ENCODE data around the gene MRPL21. TPM values are rescaled to one million over a fixed set of nuclear protein-coding genes. Genes with fewer than 3 reads are reported as not detected.

Gene MRPL21
- total and polyA plus RNA-seq, 9 of the 15 experiments (the other 6 are each of a cell fraction or from before 2014, with no cell fraction given): 196 to 618 (median 232) TPM

GRCh38 chr11:68948935-68949334, 45.3 kb upstream of the MRPL21 start:
- TF ChIP-seq PKNOX1 (IDR thresholded peaks at IDR 0.05) (peak; percentile 35; the same call in 1 of the 2 replicates), XRCC4 (IDR thresholded peaks at IDR 0.05; ENCODE audit: extremely low read depth, insufficient read depth, insufficient read length) (no peak), NRF1 (conservative IDR thresholded peaks at IDR 0.05 in 1 of 2, IDR thresholded peaks at IDR 0.05 in 1 of 2) (peak; percentile 86 to 87)
- in situ Hi-C loops (cut with MboI) (no loop called here), intact Hi-C loops (cut with micrococcal nuclease) (no loop called here)
- ATAC-seq (peak; percentile 49; the same call in 2 of the 3 replicates), FAIRE-seq (no peak), DNase-seq (ENCODE audit: extremely low read depth in 1 of 4, low spot score in 3 of 4) (peak in 1 of 4 experiments; percentile 41)
- H3K9me1 ChIP-seq (ENCODE audit: control insufficient read depth, insufficient read depth, low read length): no peaks in the 10 kb centered on the region
- H4K20me1 ChIP-seq (replicated peaks; ENCODE audit: control insufficient read depth, insufficient read depth, low read length): no peaks in the 10 kb centered on the region
- H3K36me3 ChIP-seq (ENCODE audit: control insufficient read depth, insufficient read depth, low read length): no peaks in the 10 kb centered on the region
- BruUV-seq (replicated peaks): no TSS peak
- H3K79me2 ChIP-seq (ENCODE audit: control insufficient read depth, insufficient read depth, low read length): no peaks in the 10 kb centered on the region
- no peak overlapping the region for H3K27ac ChIP-seq (ENCODE audit: extremely low read depth, low read depth, low read length)
- H3K27me3 ChIP-seq (ENCODE audit: control insufficient read depth in 2 of 2, insufficient read depth in 2 of 2, low read length in 2 of 2): no peaks in the 10 kb centered on the region
- H2AFZ ChIP-seq (ENCODE audit: low read depth, low read length): no peak overlapping the region
- ChIA-PET POLR2A (interaction anchor here (0.6 kb wide), 1 partner anchor 44 kb away, joined by 3 read pairs; no protein-coding TSS in a partner anchor), CTCF (ENCODE audit: low intra/inter-chr PET ratio) (no interaction called here)
- no peak overlapping the region for H3K9ac ChIP-seq (ENCODE audit: insufficient read depth in 1 of 2, low read depth in 2 of 2, low read length in 2 of 2)
- H3K4me3 ChIP-seq: no peak overlapping the region
- peaks cover 5 to 11% of the 10 kb centered on the region in 2 experiments; a peak in 4 of 5 replicates for H3K4me1 ChIP-seq (replicated peaks in 1 of 2; ENCODE audit: control insufficient read depth in 2 of 2, insufficient read depth in 2 of 2, low read length in 2 of 2)
- H3K4me2 ChIP-seq (ENCODE audit: insufficient read depth, low read length): no peak overlapping the region
- no peaks in the 10 kb centered on the region for H3K9me3 ChIP-seq (replicated peaks; ENCODE audit: control insufficient read depth, insufficient read depth, low read depth, low read length)
- WGBS (ENCODE audit: insufficient coverage, low coverage, missing lambda C conversion rate): 39% methylated on average over 17 of the region's 17 CpGs

DNA sequence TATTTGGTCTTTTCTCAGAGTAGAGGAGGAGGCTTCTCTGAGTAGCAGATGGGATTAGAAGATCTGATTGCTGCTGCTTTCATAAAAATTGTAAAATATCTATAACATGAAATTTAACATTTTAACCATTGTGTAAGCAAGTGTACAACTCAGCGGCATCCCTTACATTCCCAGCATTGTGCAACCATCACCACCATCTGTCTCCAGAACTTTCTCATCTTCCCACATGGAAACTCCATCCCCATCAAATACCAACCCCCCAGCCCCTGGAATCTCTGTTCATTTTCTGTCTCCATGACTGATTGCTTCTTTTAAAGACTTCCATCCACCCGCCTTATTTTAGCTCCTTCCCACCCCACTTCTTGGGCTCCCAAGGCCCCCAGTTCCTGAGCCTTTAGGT, 44.9 kb upstream of the MRPL21 start:
- BruUV-seq (replicated peaks): no TSS peak
- H3K27ac ChIP-seq (ENCODE audit: extremely low read depth, low read depth, low read length): no peak overlapping the region
- H3K9ac ChIP-seq (ENCODE audit: insufficient read depth in 1 of 2, low read depth in 2 of 2, low read length in 2 of 2): no peak overlapping the region
- no peaks in the 10 kb centered on the region for H3K79me2 ChIP-seq (ENCODE audit: control insufficient read depth, insufficient read depth, low read length)
- H3K4me3 ChIP-seq: no peak overlapping the region
- H3K27me3 ChIP-seq (ENCODE audit: control insufficient read depth in 2 of 2, insufficient read depth in 2 of 2, low read length in 2 of 2): no peaks in the 10 kb centered on the region
- in situ Hi-C loops (cut with MboI): no loop called here
- H3K36me3 ChIP-seq (ENCODE audit: control insufficient read depth, insufficient read depth, low read length): no peaks in the 10 kb centered on the region
- ATAC-seq (no peak), DNase-seq (ENCODE audit: extremely low read depth in 1 of 4, low spot score in 3 of 4) (no peak), FAIRE-seq (no peak)
- CTCF ChIA-PET (ENCODE audit: low intra/inter-chr PET ratio): no interaction called here
- H3K9me3 ChIP-seq (replicated peaks; ENCODE audit: control insufficient read depth, insufficient read depth, low read depth, low read length): no peaks in the 10 kb centered on the region
- no peak overlapping the region for H2AFZ ChIP-seq (ENCODE audit: low read depth, low read length)
- intact Hi-C loops (cut with micrococcal nuclease): no loop called here
- no peak overlapping the region for H3K4me2 ChIP-seq (ENCODE audit: insufficient read depth, low read length)
- POLR2A ChIA-PET: no interaction called here
- no peaks in the 10 kb centered on the region for H3K9me1 ChIP-seq (ENCODE audit: control insufficient read depth, insufficient read depth, low read length)
- TF ChIP-seq SMAD3 (CRISPR knock-in tag; conservative IDR thresholded peaks at IDR 0.05): no peak
- TF ChIP-seq RBM15 (IDR thresholded peaks at IDR 0.05; ENCODE audit: insufficient read depth, low read length): no peak
- TF ChIP-seq, protein P1, sequence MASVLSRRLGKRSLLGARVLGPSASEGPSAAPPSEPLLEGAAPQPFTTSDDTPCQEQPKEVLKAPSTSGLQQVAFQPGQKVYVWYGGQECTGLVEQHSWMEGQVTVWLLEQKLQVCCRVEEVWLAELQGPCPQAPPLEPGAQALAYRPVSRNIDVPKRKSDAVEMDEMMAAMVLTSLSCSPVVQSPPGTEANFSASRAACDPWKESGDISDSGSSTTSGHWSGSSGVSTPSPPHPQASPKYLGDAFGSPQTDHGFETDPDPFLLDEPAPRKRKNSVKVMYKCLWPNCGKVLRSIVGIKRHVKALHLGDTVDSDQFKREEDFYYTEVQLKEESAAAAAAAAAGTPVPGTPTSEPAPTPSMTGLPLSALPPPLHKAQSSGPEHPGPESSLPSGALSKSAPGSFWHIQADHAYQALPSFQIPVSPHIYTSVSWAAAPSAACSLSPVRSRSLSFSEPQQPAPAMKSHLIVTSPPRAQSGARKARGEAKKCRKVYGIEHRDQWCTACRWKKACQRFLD (CRISPR knock-in tag; IDR thresholded peaks at IDR 0.05): no peak
- TF ChIP-seq PHB2 (IDR thresholded peaks at IDR 0.05; ENCODE audit: low read depth): no peak
- H4K20me1 ChIP-seq (replicated peaks; ENCODE audit: control insufficient read depth, insufficient read depth, low read length): no peaks in the 10 kb centered on the region
- peaks cover 5 to 11% of the 10 kb centered on the region in 2 experiments; a peak in 4 of 5 replicates for H3K4me1 ChIP-seq (replicated peaks in 1 of 2; ENCODE audit: control insufficient read depth in 2 of 2, insufficient read depth in 2 of 2, low read length in 2 of 2)
- 23% methylated on average over 2 of the region's 2 CpGs for WGBS (ENCODE audit: insufficient coverage, low coverage, missing lambda C conversion rate)

Data from K562 (cell line).